IMR-90 (cell line): Measurements from ENCODE around the gene CSNK2A2. TPM values are rescaled to one million over a fixed set of nuclear protein-coding genes. Genes with fewer than 3 reads are reported as not detected.

Experiments
- ATAC-seq: fragments of 200-7000 bp; cut with Tn5 transposase; 2 replicates; pipeline ENCODE4 v1.9.1; 2020; ENCODE audit warnings: low read depth, mild to moderate bottlenecking, moderate library complexity
- BruUV-seq: library from RNA; stranded (reverse); fragments of 400-500 nt; replicated peaks from 2 replicates; lab custom pipeline; 2021; lab: Mats Ljungman, UMichigan
- CTCF ChIA-PET: fragments of 300-600 bp; formaldehyde crosslinking; extraction: SDS; loops from one replicate; lab custom pipeline; 2021; ENCODE audit warnings: antibody characterized with exemption; lab: Yijun Ruan, JAX
- POLR2A ChIA-PET: fragments of 300-600 bp; sonication (Branson Sonifier 250); formaldehyde crosslinking; loops from one replicate; lab custom pipeline; 2022; ENCODE audit warnings: antibody characterized with exemption; ENCODE audit not compliant: unreplicated experiment; lab: Charles Lee
- DNase-seq: peaks from one replicate; pipeline ENCODE4 v3.0.0; 2013
- H2AFZ ChIP-seq: replicated peaks from 2 replicates; pipeline ENCODE3; 2013; ENCODE audit warnings: low read length, mild to moderate bottlenecking; ENCODE audit not compliant: poor library complexity
- H2AK5ac ChIP-seq: 2 replicates; pipeline ENCODE4 v1.6.1; 2013; ENCODE audit warnings: low read depth, low read length, inconsistent platforms
- H2AK9ac ChIP-seq: replicated peaks from 2 replicates; pipeline ENCODE3; 2013; ENCODE audit warnings: mild to moderate bottlenecking, low read depth, low read length, moderate library complexity; ENCODE audit not compliant: poor library complexity
- H2BK120ac ChIP-seq: 2 replicates; pipeline ENCODE4 v1.6.1; 2013; ENCODE audit warnings: low read depth, low read length, inconsistent platforms
- H2BK15ac ChIP-seq: 3 replicates; pipeline ENCODE4 v1.6.1; 2013; ENCODE audit warnings: low read depth, low read length, inconsistent platforms
- H2BK20ac ChIP-seq: 2 replicates; pipeline ENCODE4 v1.6.1; 2013; ENCODE audit warnings: low read depth, mild to moderate bottlenecking, inconsistent platforms, low read length, moderate library complexity
- H2BK5ac ChIP-seq: 2 replicates; pipeline ENCODE4 v1.6.1; 2013; ENCODE audit warnings: mild to moderate bottlenecking, low read depth, low read length, inconsistent platforms; ENCODE audit not compliant: poor library complexity, severe bottlenecking
- H3K14ac ChIP-seq: replicated peaks from 2 replicates; pipeline ENCODE4 v1.6.1; 2013; ENCODE audit warnings: low read depth, low read length, inconsistent platforms
- H3K18ac ChIP-seq: 2 replicates; pipeline ENCODE4 v1.6.1; 2013; ENCODE audit warnings: low read depth, low read length, control low read depth
- H3K23ac ChIP-seq: 2 replicates; pipeline ENCODE4 v1.6.1; 2013; ENCODE audit warnings: low read depth, low read length, inconsistent platforms
- H3K27ac ChIP-seq: 2 replicates; pipeline ENCODE4 v1.5.1; 2013; ENCODE audit warnings: mild to moderate bottlenecking, control low read depth, low read length; ENCODE audit not compliant: insufficient read depth
- H3K27me3 ChIP-seq: 2 replicates; pipeline ENCODE4 v1.6.1; 2013; ENCODE audit warnings: low read length; ENCODE audit not compliant: control insufficient read depth, insufficient read depth
- H3K36me3 ChIP-seq: 2 replicates; pipeline ENCODE4 v1.6.1; 2013; ENCODE audit warnings: low read length, mixed read lengths; ENCODE audit not compliant: control insufficient read depth, insufficient read depth
- H3K4ac ChIP-seq: 2 replicates; pipeline ENCODE4 v1.6.1; 2013; ENCODE audit warnings: low read depth, low read length, inconsistent platforms
- H3K4me1 ChIP-seq: 2 replicates; pipeline ENCODE4 v1.6.1; 2013; ENCODE audit warnings: low read length, mixed read lengths; ENCODE audit not compliant: control insufficient read depth, insufficient read depth
- H3K4me2 ChIP-seq: 2 replicates; pipeline ENCODE4 v1.6.1; 2013; ENCODE audit warnings: low read depth, mild to moderate bottlenecking, control low read depth, low read length, moderate library complexity
- H3K4me3 ChIP-seq: 2 replicates; pipeline ENCODE4 v1.5.1; 2013; ENCODE audit warnings: low read depth, mild to moderate bottlenecking, control low read depth, low read length, moderate library complexity; ENCODE audit not compliant: insufficient read depth
- H3K56ac ChIP-seq: 2 replicates; pipeline ENCODE4 v1.6.1; 2013; ENCODE audit warnings: low read length, inconsistent platforms; ENCODE audit not compliant: insufficient read depth; ENCODE audit errors: extremely low read depth
- H3K79me1 ChIP-seq, 2 experiments: 2 replicates each; pipeline ENCODE4 v1.6.1; 2013; ENCODE audit warnings: low read length in 2 of 2, inconsistent platforms in 1 of 2, low read depth in 1 of 2
- H3K9ac ChIP-seq: 2 replicates; pipeline ENCODE4 v1.6.1; 2013; ENCODE audit warnings: low read depth, low read length, control low read depth
- H3K9me1 ChIP-seq: 2 replicates; pipeline ENCODE4 v1.6.1; 2013; ENCODE audit warnings: low read length, inconsistent platforms; ENCODE audit not compliant: insufficient read depth
- H3K9me3 ChIP-seq: 2 replicates; pipeline ENCODE4 v1.6.1; 2013; ENCODE audit warnings: low read length; ENCODE audit not compliant: control insufficient read depth, insufficient read depth
- H4K20me1 ChIP-seq: 2 replicates; pipeline ENCODE4 v1.6.1; 2013; ENCODE audit warnings: low read length, inconsistent platforms; ENCODE audit not compliant: insufficient read depth
- H4K5ac ChIP-seq: 2 replicates; pipeline ENCODE4 v1.6.1; 2013; ENCODE audit warnings: mild to moderate bottlenecking, low read depth, low read length, control low read depth
- H4K8ac ChIP-seq, 2 experiments: 2 replicates each; pipeline ENCODE4 v1.6.1; 2013; ENCODE audit warnings: low read depth in 2 of 2, low read length in 2 of 2, control low read depth in 1 of 2, inconsistent platforms in 1 of 2
- H4K91ac ChIP-seq: 2 replicates; pipeline ENCODE4 v1.6.1; 2013; ENCODE audit warnings: low read depth, low read length, inconsistent platforms; ENCODE audit not compliant: insufficient read depth
- CEBPB ChIP-seq: IDR thresholded peaks from 2 replicates; pipeline ENCODE4 v1.6.1; 2012; ENCODE audit warnings: low read depth, low read length, improper control_type of control experiment
- MXI1 ChIP-seq: IDR thresholded peaks from 2 replicates; pipeline ENCODE4 v1.6.1; 2012; ENCODE audit warnings: low read depth, mild to moderate bottlenecking, low read length, moderate library complexity, borderline replicate concordance
- WGBS, 2 experiments: methylation state at CpG; one replicate each; pipeline versions ENCODE4 v1.1.5 to v1.1.7; 2013; ENCODE audit warnings: missing lambda C conversion rate in 2 of 2; ENCODE audit not compliant: insufficient read length in 1 of 2; ENCODE audit errors: extremely low coverage in 2 of 2; 5-methylcytosine and 5-hydroxymethylcytosine counted together
- dilution Hi-C: fragments of 300-500 bp; cut with HindIII; formaldehyde crosslinking; loops from one replicate; pipeline ENCODE4 v1.14.3; 2018; ENCODE audit warnings: low sequenced_read_pairs; ENCODE audit not compliant: unreplicated experiment
- in situ Hi-C: fragments of 300-500 bp; cut with MboI; formaldehyde crosslinking; loops from 3 replicates; pipeline ENCODE4 v1.14.3; 2019; ENCODE audit warnings: low sequenced_read_pairs, inconsistent platforms, mixed read lengths
- intact Hi-C: fragments of 100-400 bp; cut with micrococcal nuclease; formaldehyde crosslinking; loops from 2 replicates; pipeline ENCODE4 v1.10.0; 2022
- polyA plus RNA-seq, 3 experiments: library from polyadenylated mRNA; depleted of rRNA; stranded (reverse); fragments of >200 nt; gene quantifications; 2 replicates each; pipeline ENCODE4 v1.2.3, GENCODE V29; 2012; ENCODE audit warnings: low replicate concordance in 1 of 3
- total RNA-seq: library from RNA; depleted of rRNA; stranded (reverse); fragments of >200 nt; gene quantifications from 2 replicates; pipeline ENCODE4 v1.2.3, GENCODE V29; 2012
- TF ChIP-seq, protein P1 (sequence below): conservative IDR thresholded peaks from 2 replicates; pipeline ENCODE4 v1.5.1; 2012; ENCODE audit warnings: mild to moderate bottlenecking, low read depth, low read length, improper control_type of control experiment

CSNK2A2 gene
- total and polyA plus RNA-seq, 2 of the 4 experiments (the other 2 are of a cell fraction) = 15.6 to 27.5 TPM

DNA sequence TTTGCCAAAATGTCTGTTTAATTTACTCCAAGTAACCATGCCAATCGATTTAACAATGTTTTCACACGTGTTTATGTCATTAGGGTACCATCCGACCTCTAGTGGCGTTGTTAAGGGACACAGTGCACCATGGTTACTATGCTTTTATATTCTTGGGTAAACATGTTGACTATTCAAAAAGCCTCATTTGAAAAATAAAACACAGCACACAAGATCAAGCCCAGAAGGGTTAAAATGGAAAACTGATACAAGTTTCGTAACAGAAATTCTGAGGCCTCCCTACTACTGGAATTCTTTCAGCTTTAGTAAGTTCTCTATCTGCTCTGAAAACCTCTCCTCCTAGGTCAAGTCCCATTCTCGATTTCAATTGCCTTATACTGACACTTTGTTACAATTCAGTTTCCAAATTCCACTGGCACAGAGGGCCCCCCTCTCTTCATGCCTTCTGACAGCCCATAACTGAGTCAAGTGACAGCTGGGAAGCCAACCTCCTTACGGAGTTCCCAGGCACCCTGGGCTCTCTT is 70.8 kb downstream of the CSNK2A2 start:
- Histone ChIP-seq H3K4me3 (peak overlapping the region; percentile 38), H3K4ac (no peak overlapping the region), H3K56ac (no peak overlapping the region), H4K8ac (no peak overlapping the region), H3K18ac (peak overlapping the region; percentile 37), H3K9me3 (0 out of 2 replicates have a peak, but pooled peaks cover 2% of the 10 kb centered on the region), H2BK15ac (no peak overlapping the region), H3K4me2 (peak overlapping the region; percentile 99), H4K5ac (no peak overlapping the region; the same call in 1 of the 2 replicates), H3K79me1 (peaks cover 20 to 45% of the 10 kb centered on the region in 2 experiments), H3K36me3 (no peaks in the 10 kb centered on the region), H2AK9ac (no peak overlapping the region), H3K27ac (peak overlapping the region; percentile 85), H4K91ac (no peak overlapping the region), H2AFZ (no peak overlapping the region), H3K4me1 (peaks cover 16% of the 10 kb centered on the region), H2BK5ac (peak overlapping the region; percentile 44), H3K9ac (peak overlapping the region; percentile 85), H2BK120ac (no peak overlapping the region), H2BK20ac (no peak overlapping the region), H4K20me1 (peaks cover 48% of the 10 kb centered on the region), H3K9me1 (peaks cover 16% of the 10 kb centered on the region), H3K27me3 (no peaks in the 10 kb centered on the region), H3K14ac (peak overlapping the region; percentile 30; the same call in 1 of the 2 replicates), H3K23ac (peak overlapping the region; percentile 21; the same call in 1 of the 2 replicates), H2AK5ac (no peak overlapping the region)
- dilution Hi-C loops = no loop called here
- in situ Hi-C loops = loop anchor here (5.0 kb wide), 1 partner anchor 105 kb away; no protein-coding TSS in a partner anchor
- 0 out of 2 replicates have a peak, but pooled peaks have one; percentile 27 for TF ChIP-seq MXI1
- no peak for TF ChIP-seq CEBPB
- TF ChIP-seq, protein P1, sequence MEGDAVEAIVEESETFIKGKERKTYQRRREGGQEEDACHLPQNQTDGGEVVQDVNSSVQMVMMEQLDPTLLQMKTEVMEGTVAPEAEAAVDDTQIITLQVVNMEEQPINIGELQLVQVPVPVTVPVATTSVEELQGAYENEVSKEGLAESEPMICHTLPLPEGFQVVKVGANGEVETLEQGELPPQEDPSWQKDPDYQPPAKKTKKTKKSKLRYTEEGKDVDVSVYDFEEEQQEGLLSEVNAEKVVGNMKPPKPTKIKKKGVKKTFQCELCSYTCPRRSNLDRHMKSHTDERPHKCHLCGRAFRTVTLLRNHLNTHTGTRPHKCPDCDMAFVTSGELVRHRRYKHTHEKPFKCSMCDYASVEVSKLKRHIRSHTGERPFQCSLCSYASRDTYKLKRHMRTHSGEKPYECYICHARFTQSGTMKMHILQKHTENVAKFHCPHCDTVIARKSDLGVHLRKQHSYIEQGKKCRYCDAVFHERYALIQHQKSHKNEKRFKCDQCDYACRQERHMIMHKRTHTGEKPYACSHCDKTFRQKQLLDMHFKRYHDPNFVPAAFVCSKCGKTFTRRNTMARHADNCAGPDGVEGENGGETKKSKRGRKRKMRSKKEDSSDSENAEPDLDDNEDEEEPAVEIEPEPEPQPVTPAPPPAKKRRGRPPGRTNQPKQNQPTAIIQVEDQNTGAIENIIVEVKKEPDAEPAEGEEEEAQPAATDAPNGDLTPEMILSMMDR = peak; percentile 38
- WGBS, 2 experiments = 0% methylated on average over 3 of the region's 7 CpGs; no CpG with 5 or more reads in 1 of the 2 experiments
- ChIA-PET CTCF (interaction anchor here (0.6 to 1.2 kb wide), 6 partner anchors 8 to 545 kb away, joined by 3 to 4 read pairs (median 3); partner anchors contain the start of gene USB1), POLR2A (no interaction called here)
- intact Hi-C loops = loop anchor here (5.0 kb wide), 1 partner anchor 390 kb away; the partner anchor contains the start of gene KATNB1
- no TSS peak for BruUV-seq
- DNase-seq (peak; percentile 43), ATAC-seq (no peak)
